HG02623 (cell line): ENCODE results near the gene MLPH.
"Not testable (repeated sequence)": the region's sequence is repeated elsewhere in the genome, so short reads cannot be mapped to it uniquely, and the experiment has no call there.

Source experiments
- ATAC-seq: cut with Tn5 transposase; IDR thresholded peaks from one replicate; pipeline ENCODE4 v1.9.1; 2021; ENCODE audit warnings: moderate library complexity; ENCODE audit not compliant: unreplicated experiment

Gene MLPH

GRCh38 chr2:237457388-237457941 lies 29.6 kb upstream of the MLPH start:
- no peak for ATAC-seq

GRCh38 chr2:237458519-237458918 lies 28.5 kb upstream of the MLPH start:
- no peak for ATAC-seq

- no peak for ATAC-seq
Observed at GRCh38 chr2:237459226-237459625, 27.8 kb upstream of the MLPH start.

- ATAC-seq: no peak
Observed at GRCh38 chr2:237459741-237460174, 27.3 kb upstream of the MLPH start.

- no peak for ATAC-seq
Observed at GRCh38 chr2:237464757-237465391, 22.2 kb upstream of the MLPH start.

- no peak for ATAC-seq
Observed at GRCh38 chr2:237465515-237466148, 21.4 kb upstream of the MLPH start.

GRCh38 chr2:237466211-237466610 lies 20.8 kb upstream of the MLPH start:
- ATAC-seq: no peak

- no peak for ATAC-seq
Observed at GRCh38 chr2:237467447-237468179, 19.4 kb upstream of the MLPH start.

GRCh38 chr2:237469410-237469809 lies 17.6 kb upstream of the MLPH start:
- ATAC-seq: not testable (repeated sequence)

GRCh38 chr2:237469849-237470248 lies 17.2 kb upstream of the MLPH start:
- ATAC-seq: no peak

GRCh38 chr2:237470914-237471313 lies 16.1 kb upstream of the MLPH start:
- ATAC-seq: no peak

- no peak for ATAC-seq
Observed at GRCh38 chr2:237471438-237472186, 15.4 kb upstream of the MLPH start.

- no peak for ATAC-seq
Observed at GRCh38 chr2:237472187-237472712, 14.8 kb upstream of the MLPH start.

GRCh38 chr2:237472909-237473877 lies 13.9 kb upstream of the MLPH start:
- ATAC-seq: no peak

- ATAC-seq: no peak
Observed at GRCh38 chr2:237473878-237474441, 13.1 kb upstream of the MLPH start.

- ATAC-seq: no peak
Observed at GRCh38 chr2:237474442-237474911, 12.6 kb upstream of the MLPH start.

- peak; percentile 76 for ATAC-seq
Observed at GRCh38 chr2:237474931-237475703, 11.9 kb upstream of the MLPH start.

- no peak for ATAC-seq
Observed at GRCh38 chr2:237475704-237476141, 11.3 kb upstream of the MLPH start.
